A673 (cell line): ENCODE measurements around the gene MAN1B1.

ENCODE experiments used
- CTCF ChIP-seq: fragments of 300-800, 200-600 bp; sonication (generic); conservative IDR thresholded peaks from 2 replicates; pipeline ENCODE4 v1.5.1; 2017; ENCODE audit warnings: low read depth, mild to moderate bottlenecking, antibody characterized with exemption, low read length, moderate library complexity, mixed read lengths
- EZH2 ChIP-seq: fragments of 200-600 bp; sonication (generic); IDR thresholded peaks from 2 replicates; pipeline ENCODE4 v1.6.1; 2017; ENCODE audit warnings: borderline replicate concordance, low read depth, mild to moderate bottlenecking, mixed read lengths, antibody characterized with exemption, low read length; ENCODE audit not compliant: poor library complexity, severe bottlenecking

GRCh38 chr9:137088121-137088520 lies 1.3 kb downstream of the MAN1B1 start:
- no peak for TF ChIP-seq EZH2
- no peak for TF ChIP-seq CTCF
